Adipocyte (in vitro differentiated cells): ENCODE measurements around the gene LRMDA.
A peak's percentile ranks its signal among the peaks of the same experiment; 100 is the strongest.

ENCODE experiments used
- DNase-seq: peaks from one replicate; pipeline ENCODE4 v3.0.0-alpha.2; 2015; ENCODE audit warnings: low read depth
- H3K27me3 ChIP-seq: replicated peaks from 2 replicates; pipeline ENCODE4 v1.7.0; 2013; ENCODE audit warnings: mild to moderate bottlenecking, low read length, moderate library complexity; ENCODE audit not compliant: control insufficient read depth, insufficient read depth
- H3K36me3 ChIP-seq: 2 replicates; pipeline ENCODE4 v1.7.0; 2013; ENCODE audit warnings: low read length, mild to moderate bottlenecking, moderate library complexity; ENCODE audit not compliant: control insufficient read depth, insufficient read depth, severe bottlenecking
- H3K4me1 ChIP-seq: 2 replicates; pipeline ENCODE4 v1.7.0; 2013; ENCODE audit warnings: mild to moderate bottlenecking, low read length, moderate library complexity; ENCODE audit not compliant: control insufficient read depth, insufficient read depth
- H3K4me3 ChIP-seq: 2 replicates; pipeline ENCODE4 v1.7.0; 2013; ENCODE audit warnings: mild to moderate bottlenecking, low read length, moderate library complexity
- H3K9ac ChIP-seq: 2 replicates; pipeline ENCODE4 v1.7.0; 2013; ENCODE audit warnings: mild to moderate bottlenecking, low read length, moderate library complexity
- H3K9me3 ChIP-seq: 2 replicates; pipeline ENCODE4 v1.7.0; 2013; ENCODE audit warnings: mild to moderate bottlenecking, low read length, moderate library complexity; ENCODE audit not compliant: control insufficient read depth

LRMDA gene

GRCh38 chr10:76086761-76087639, 655.6 kb downstream of the LRMDA start:
- peak; percentile 38 for DNase-seq
- Histone ChIP-seq H3K9ac (peak overlapping the region; percentile 27), H3K4me3 (no peak overlapping the region), H3K9me3 (no peaks in the 10 kb centered on the region), H3K36me3 (no peaks in the 10 kb centered on the region), H3K4me1 (peaks cover 22% of the 10 kb centered on the region), H3K27me3 (no peaks in the 10 kb centered on the region)

DNA sequence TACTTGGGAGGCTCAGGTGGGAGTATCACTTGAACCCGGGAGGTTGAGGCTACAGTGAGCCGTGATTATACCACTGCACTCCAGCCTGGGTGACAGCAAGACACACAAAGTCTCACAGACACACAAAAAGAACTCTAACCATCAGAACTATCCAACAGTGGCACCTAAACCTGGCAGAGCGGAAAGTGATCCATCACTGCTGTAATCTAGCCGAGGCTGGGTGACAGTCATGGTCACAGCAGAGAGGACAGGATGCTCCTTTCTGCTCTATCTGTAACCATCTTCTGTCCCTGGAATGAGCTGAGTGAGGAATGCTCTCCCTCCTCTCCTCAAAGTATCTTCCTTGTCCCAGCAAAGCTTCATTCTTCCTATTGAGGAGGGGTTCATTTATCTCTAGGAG, 656.6 kb downstream of the LRMDA start:
- Histone ChIP-seq H3K9me3 (no peaks in the 10 kb centered on the region), H3K27me3 (no peaks in the 10 kb centered on the region), H3K4me1 (peaks cover 22% of the 10 kb centered on the region), H3K4me3 (no peak overlapping the region), H3K36me3 (no peaks in the 10 kb centered on the region), H3K9ac (no peak overlapping the region)
- no peak for DNase-seq

- Histone ChIP-seq H3K9me3 (no peaks in the 10 kb centered on the region), H3K27me3 (no peaks in the 10 kb centered on the region), H3K36me3 (no peaks in the 10 kb centered on the region), H3K4me1 (peaks cover 22% of the 10 kb centered on the region), H3K4me3 (no peak overlapping the region), H3K9ac (no peak overlapping the region)
- no peak for DNase-seq
Observed at GRCh38 chr10:76088980-76089379, 657.6 kb downstream of the LRMDA start.

DNA sequence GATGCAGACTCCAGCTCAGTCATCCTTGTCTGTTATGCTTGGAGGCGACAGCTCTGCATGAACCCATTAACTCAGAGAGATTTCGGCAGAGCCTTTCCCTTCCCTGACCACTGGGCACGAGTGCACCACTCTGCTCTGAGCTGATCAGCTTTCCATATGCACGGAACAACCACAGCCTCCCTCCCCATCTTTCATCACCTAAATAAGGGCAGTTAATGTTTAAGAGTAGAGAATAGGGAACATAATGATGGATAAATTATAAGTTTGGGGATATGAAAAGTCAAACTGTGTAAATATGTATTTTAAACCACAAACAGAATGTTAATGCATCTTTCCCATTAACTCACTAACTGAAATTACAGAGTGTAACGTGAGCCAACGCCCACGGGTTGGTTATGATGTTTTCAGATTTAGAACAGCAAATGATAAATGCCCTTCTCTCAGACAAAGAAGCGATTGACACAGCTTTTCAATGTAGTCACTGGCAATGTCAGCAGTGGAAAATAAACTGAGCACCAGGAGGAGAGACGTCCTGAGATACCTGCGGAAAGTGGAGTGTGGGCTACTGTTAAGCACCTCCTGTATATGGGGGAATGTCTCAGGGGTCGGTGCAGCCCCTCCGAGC, 658.2 kb downstream of the LRMDA start:
- Histone ChIP-seq H3K9ac (no peak overlapping the region), H3K4me1 (peaks cover 22% of the 10 kb centered on the region), H3K9me3 (no peaks in the 10 kb centered on the region), H3K4me3 (no peak overlapping the region), H3K27me3 (no peaks in the 10 kb centered on the region), H3K36me3 (no peaks in the 10 kb centered on the region)
- DNase-seq: no peak

DNA sequence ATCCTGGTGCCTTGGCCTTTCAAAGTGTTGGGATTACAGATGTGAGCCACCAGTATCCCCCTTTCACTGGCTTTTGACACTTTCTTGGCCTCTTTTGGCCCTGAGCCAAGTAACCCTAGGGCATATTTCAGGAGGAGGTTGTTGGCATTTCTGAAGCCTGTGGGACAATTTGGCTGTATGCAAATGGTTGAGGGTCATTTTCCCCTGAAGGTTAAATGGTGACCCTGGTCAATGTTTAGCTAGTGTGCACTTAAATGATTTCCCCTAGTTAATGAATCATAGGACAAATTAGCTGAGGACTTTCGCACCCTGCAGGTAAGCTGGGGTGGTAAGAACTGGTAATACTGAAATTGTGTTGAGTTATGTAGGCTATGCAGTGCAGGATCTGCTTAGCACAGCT, 660.5 kb downstream of the LRMDA start:
- no peaks in the 10 kb centered on the region for H3K27me3 ChIP-seq
- no peak overlapping the region for H3K4me3 ChIP-seq
- H3K9ac ChIP-seq: no peak overlapping the region
- no peak for DNase-seq
- no peaks in the 10 kb centered on the region for H3K9me3 ChIP-seq
- peaks cover 7% of the 10 kb centered on the region for H3K4me1 ChIP-seq
- no peaks in the 10 kb centered on the region for H3K36me3 ChIP-seq

DNA sequence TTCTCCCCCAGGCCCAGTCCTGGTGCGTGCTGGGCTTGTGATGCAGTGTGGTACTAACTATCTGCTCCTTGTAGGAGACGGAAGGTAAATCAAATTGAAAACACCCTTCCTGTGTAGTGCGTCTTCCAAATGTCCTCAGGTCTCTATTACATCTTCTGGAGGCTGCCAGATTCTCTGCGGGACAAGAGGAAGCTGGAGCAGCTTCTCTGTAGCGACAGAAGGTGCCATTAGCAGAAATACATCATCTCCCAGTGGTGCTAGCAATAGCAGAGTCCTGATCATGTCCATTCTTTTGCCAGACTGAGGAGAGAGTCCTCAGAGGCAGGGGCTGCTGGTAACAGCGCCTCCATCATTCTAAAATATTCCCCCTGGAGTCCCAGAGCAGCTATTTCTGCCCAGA, 675.2 kb downstream of the LRMDA start:
- Histone ChIP-seq H3K4me3 (no peak overlapping the region), H3K9me3 (no peaks in the 10 kb centered on the region), H3K4me1 (peaks cover 17% of the 10 kb centered on the region), H3K36me3 (no peaks in the 10 kb centered on the region), H3K9ac (no peak overlapping the region), H3K27me3 (no peaks in the 10 kb centered on the region)
- no peak for DNase-seq

DNA sequence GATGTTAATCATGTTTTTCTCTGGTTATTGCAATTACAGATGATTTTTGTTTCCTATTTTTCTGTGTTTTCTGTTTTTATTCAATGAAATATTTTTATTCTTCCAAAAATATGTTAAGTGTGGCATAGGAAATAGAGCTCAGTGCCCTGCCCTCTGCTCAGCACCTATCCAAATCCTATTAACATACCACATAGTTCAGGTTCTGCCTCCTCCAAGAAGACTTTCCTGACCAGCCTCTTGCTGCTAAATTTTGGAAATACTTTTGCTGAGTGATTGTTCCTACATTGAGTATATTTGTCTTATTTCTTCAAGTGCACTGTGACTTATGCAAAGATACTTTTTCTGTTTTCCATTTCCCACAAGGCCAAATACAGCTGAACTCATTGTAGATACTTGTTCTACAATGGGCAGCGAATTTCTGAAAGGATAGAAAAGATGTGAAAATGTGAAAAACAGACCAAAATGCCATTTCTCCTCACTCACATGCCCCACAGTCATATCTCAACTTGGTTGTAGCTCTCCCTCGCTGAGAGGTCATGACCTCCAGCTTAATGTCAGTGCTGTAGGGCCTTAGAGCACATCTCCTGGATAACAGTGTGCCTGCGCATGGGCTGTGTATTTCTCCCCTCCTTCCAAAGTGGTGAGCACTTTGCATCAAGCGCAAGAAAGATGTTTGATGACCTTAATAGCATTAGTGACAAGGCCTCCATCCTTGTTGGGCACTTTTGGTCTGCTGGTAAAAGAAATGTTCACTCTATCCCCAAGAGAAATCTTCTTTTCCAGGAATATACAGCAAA, 677.3 kb downstream of the LRMDA start:
- Histone ChIP-seq H3K27me3 (no peaks in the 10 kb centered on the region), H3K9me3 (no peaks in the 10 kb centered on the region), H3K4me1 (peaks cover 10% of the 10 kb centered on the region), H3K36me3 (no peaks in the 10 kb centered on the region), H3K9ac (no peak overlapping the region), H3K4me3 (no peak overlapping the region)
- no peak for DNase-seq

DNA sequence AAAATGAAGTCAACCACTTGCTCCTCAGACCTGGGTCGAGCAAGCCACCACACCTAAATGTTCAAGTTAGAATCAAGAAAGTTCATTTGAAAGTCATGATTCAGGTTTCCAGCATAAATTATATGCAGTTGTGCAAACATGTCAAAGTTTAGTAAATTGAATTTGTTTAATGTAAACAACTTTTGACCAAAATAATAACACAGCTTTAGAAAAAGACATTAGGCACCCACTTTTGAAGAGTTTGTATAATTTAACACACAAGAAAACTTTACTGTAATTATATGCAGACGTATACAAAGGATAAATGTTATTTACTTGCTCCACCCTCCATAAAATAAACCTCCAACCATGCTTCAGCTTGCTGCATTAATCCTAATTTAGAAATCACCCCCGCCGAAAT, 680.0 kb downstream of the LRMDA start:
- no peak for DNase-seq
- no peak overlapping the region for H3K9ac ChIP-seq
- H3K4me3 ChIP-seq: no peak overlapping the region
- no peaks in the 10 kb centered on the region for H3K36me3 ChIP-seq
- no peaks in the 10 kb centered on the region for H3K9me3 ChIP-seq
- no peaks in the 10 kb centered on the region for H3K27me3 ChIP-seq
- peaks cover 4% of the 10 kb centered on the region for H3K4me1 ChIP-seq

DNA sequence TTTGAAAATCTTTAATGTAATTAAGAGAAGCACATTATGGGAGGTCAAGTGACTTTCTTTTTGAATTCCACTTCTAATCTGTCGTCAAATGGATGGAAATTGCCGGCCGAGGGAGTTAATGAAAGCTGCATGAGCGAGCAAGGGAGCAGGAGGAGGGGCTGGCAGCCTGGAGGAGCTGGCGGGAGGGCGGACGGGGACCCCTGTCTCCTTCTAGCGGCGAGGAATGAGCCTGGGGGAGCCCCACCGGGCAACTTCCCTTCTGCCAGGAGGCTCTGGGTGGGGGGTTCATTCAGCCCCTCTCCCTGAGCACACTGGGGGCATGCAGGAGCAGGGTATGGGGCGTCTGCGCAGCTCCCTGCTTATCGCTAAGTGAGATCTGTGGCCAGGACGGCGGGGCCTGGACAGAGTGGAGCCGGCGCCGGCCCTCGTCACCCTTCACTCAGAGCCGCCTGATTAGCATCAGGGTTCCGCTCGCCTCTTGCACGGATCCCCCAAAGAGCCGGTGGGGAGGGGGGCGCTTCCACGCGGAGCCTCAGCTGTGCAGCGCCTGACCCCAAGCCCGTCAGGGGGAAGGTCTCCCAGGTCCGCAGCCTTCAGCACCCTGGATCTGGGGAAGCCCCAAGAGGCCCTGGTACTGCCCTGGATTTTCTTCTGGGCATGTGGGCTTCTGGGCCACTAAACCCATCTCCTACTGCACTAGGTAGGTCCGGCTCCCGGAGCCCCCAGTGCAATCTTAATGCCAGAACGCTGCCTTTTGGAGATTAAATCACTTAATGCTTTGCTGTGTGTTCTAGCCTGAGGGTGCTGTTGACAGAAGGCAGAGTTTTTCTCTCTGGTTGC, 680.8 kb downstream of the LRMDA start:
- no peak for DNase-seq
- no peaks in the 10 kb centered on the region for H3K27me3 ChIP-seq

DNA sequence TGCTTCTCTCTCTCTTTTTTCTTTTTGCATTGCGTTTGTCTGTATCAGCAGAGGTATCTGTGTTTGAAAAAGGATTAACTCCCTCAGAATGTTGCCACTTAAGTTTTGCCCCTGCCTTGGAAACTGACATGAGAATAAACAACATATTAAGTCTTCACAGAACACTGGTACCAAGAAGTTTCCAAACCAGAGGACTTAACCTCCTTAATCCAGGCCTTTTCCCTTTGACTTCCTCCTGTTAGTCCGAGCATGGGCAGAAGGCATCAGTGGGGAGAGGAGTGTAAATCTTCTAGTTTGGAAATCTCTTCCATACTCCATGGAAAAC, 681.4 kb downstream of the LRMDA start:
- no peaks in the 10 kb centered on the region for H3K9me3 ChIP-seq
- H3K27me3 ChIP-seq: no peaks in the 10 kb centered on the region
- peaks cover 12% of the 10 kb centered on the region for H3K4me1 ChIP-seq
- no peaks in the 10 kb centered on the region for H3K36me3 ChIP-seq
- no peak overlapping the region for H3K4me3 ChIP-seq
- DNase-seq: peak; percentile 27
- H3K9ac ChIP-seq: no peak overlapping the region

More for the DNA sequence above, 680.8 kb downstream of the LRMDA start:
- Histone ChIP-seq H3K9ac (peak overlapping the region; percentile 63), H3K9me3 (no peaks in the 10 kb centered on the region), H3K4me3 (peak overlapping the region; percentile 61), H3K36me3 (no peaks in the 10 kb centered on the region), H3K4me1 (peaks cover 7% of the 10 kb centered on the region)
